ENCODE data around the gene SLC25A39. TPM values are rescaled to one million over a fixed set of nuclear protein-coding genes. Genes with fewer than 3 reads are reported as not detected.

SLC25A39 gene
- total and polyA plus RNA-seq, 10 donors = 76.1 to 214 (median 105) TPM

DNA sequence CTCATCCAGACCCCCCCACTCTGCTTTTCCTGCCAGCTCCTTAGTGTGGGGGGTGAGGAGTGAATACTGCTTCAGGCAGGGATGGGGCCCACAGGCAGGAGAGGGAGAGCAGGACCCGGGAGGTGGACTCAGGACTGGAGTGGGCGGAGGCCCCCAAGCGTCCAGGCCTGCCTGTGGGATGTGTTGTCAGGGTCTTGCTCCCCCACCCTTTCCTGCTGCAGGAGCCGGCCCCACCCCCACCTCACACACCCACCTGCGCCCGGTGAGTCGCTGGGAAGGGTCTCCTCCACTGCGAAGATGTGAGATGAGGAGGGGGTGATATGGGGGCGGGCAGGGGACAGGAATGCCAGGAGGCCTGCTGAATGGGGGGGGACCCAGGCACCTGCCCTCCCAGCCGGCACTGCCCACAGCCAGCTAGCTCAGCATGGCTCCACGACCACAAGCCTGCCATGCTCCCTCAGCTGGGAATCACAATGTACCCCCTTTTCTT, 37.9 kb upstream of the SLC25A39 start:
- TF ChIP-seq POLR2AphosphoS5 (IDR thresholded peaks at IDR 0.05) (no peak), CTCF (IDR thresholded peaks at IDR 0.05 in 8 of 11, conservative IDR thresholded peaks at IDR 0.05 in 3 of 11) (no peak), POLR2A (IDR thresholded peaks at IDR 0.05) (no peak)
- H3K27me3 ChIP-seq (replicated peaks in 1 of 7) = peaks cover 0 to 67% (median 16%) of the 10 kb centered on the region in 7 donors
- intact Hi-C loops (cut with DNase I; ENCODE audit: low total_unique reads) = no loop called here
- WGBS, 5 donors = 19 to 29% (median 22%) methylated on average over 3 to 11 of the region's 11 CpGs
- peaks cover 4 to 37% (median 19%) of the 10 kb centered on the region in 6 donors for H3K4me1 ChIP-seq
- no peak overlapping the region for H3K27ac ChIP-seq
- DNase-seq = no peak
- H3K36me3 ChIP-seq = no peaks in the 10 kb centered on the region
- no peaks in the 10 kb centered on the region for H3K9me3 ChIP-seq
- peak overlapping the region in 3 of 8 donors; percentile 42 to 75 (median 53) for H3K4me3 ChIP-seq

DNA sequence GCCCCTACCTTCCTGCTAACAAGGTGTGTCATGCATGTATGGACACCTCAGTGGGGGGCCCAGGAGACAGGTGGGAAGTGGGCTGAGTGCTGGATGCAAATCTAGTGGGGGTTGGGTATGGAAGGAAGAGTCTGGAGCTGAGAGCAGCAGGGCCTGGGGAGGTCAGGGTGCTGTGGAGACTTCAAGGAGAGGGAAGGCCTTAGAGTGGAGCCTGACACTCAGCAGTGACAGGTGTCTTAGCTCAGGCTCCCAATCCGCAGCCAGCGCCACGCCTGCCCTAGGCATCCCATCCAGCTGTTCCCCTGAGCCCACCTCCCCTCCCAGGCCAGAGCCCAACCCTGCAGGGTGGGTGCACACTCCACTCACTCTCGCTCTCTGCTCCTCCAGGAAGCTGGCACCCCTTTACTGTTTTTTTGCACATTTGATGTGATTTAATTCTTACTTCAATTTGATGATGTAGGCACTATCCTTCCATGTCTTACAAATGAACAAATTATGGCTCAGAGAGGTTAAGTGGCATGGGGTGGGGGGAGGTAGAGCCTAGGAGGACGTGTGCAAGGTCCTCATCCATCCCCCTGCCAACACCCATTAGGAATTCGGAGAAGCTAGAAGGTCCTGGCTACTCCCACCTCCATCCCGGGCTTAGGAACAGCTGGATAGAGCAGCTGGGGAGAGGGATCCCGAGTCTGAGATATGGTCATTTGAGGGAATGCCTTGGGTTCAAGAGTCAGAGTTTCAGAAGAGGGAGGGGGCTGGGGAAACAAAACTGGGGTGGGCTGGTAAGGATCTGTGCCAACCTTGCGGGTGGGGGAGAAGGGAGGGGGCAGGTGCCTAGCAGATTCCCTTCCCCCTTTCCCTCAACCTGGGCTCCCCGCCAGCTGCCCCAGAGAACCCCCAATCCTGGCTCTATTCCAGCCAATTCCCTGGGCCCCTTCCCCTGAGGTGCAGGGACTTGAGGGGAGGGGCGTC, 37.0 kb upstream of the SLC25A39 start:
- no peak for TF ChIP-seq CTCF (IDR thresholded peaks at IDR 0.05 in 8 of 11, conservative IDR thresholded peaks at IDR 0.05 in 3 of 11)
- no peak for TF ChIP-seq POLR2A (IDR thresholded peaks at IDR 0.05)
- peaks cover 0 to 58% (median 16%) of the 10 kb centered on the region in 7 donors for H3K27me3 ChIP-seq (replicated peaks in 1 of 7)
- H3K4me1 ChIP-seq = peaks cover 4 to 37% (median 19%) of the 10 kb centered on the region in 6 donors
- no peak overlapping the region for H3K27ac ChIP-seq
- H3K36me3 ChIP-seq = no peaks in the 10 kb centered on the region
- 60 to 71% (median 64%) methylated on average over 11 of the region's 11 CpGs for WGBS, 5 donors
- H3K4me3 ChIP-seq = no peak overlapping the region
- DNase-seq = no peak
- intact Hi-C loops (cut with DNase I; ENCODE audit: low total_unique reads) = no loop called here
- no peaks in the 10 kb centered on the region for H3K9me3 ChIP-seq

DNA sequence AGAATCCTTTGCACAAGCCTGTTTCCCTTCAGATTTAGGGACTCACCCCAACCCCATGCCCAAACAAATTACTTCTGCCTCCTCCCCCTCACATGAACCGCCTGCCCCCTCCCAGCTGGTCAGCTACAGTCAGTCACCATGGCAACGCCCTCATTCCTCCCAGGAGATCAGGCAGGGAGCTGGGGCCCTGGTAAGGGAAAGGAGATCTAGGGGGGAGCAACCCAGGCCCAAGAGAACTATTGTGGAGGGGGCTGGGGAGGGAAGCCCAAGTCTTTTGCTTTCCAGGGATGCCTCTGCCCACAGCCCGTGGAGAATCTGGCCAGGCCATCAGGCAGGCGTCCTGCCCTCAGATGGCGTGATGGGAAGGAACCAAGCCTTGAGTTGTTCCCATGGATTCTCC, 36.2 kb upstream of the SLC25A39 start:
- no peak for DNase-seq
- 67 to 84% (median 74%) methylated on average over 5 of the region's 5 CpGs for WGBS, 5 donors

More for the DNA sequence above, 36.2 kb upstream of the SLC25A39 start:
- Histone ChIP-seq H3K27me3 (replicated peaks in 1 of 7) (peaks cover 0 to 51% (median 16%) of the 10 kb centered on the region in 7 donors), H3K27ac (no peak overlapping the region), H3K36me3 (no peaks in the 10 kb centered on the region), H3K4me3 (no peak overlapping the region), H3K9me3 (no peaks in the 10 kb centered on the region), H3K4me1 (peaks cover 4 to 37% (median 19%) of the 10 kb centered on the region in 6 donors)
- intact Hi-C loops (cut with DNase I; ENCODE audit: low total_unique reads) = no loop called here
- no peak for TF ChIP-seq POLR2AphosphoS5 (IDR thresholded peaks at IDR 0.05)
- no peak for TF ChIP-seq CTCF (IDR thresholded peaks at IDR 0.05 in 8 of 11, conservative IDR thresholded peaks at IDR 0.05 in 3 of 11)
- TF ChIP-seq POLR2A (IDR thresholded peaks at IDR 0.05) = no peak
